Measurements from ENCODE around the gene DNM3.

Gene DNM3

GRCh38 chr1:172390683-172391551 lies 549.6 kb downstream of the DNM3 start:
- no peak overlapping the region for H3K4me3 ChIP-seq (ENCODE audit: low read depth, low read length)
- TF ChIP-seq CTCF (conservative IDR thresholded peaks at IDR 0.05; ENCODE audit: low read depth, low read length): no peak
- DNase-seq (ENCODE audit: low read depth): no peak

GRCh38 chr1:172391976-172392375 lies 550.7 kb downstream of the DNM3 start:
- no peak for TF ChIP-seq CTCF (conservative IDR thresholded peaks at IDR 0.05; ENCODE audit: low read depth, low read length)
- DNase-seq (ENCODE audit: low read depth): no peak
- no peak overlapping the region for H3K4me3 ChIP-seq (ENCODE audit: low read depth, low read length)

- H3K4me3 ChIP-seq (ENCODE audit: low read depth, low read length): no peak overlapping the region
- no peak for TF ChIP-seq CTCF (conservative IDR thresholded peaks at IDR 0.05; ENCODE audit: low read depth, low read length)
- DNase-seq (ENCODE audit: low read depth): no peak
Observed at GRCh38 chr1:172393354-172393753, 552.1 kb downstream of the DNM3 start.

- TF ChIP-seq CTCF (conservative IDR thresholded peaks at IDR 0.05; ENCODE audit: low read depth, low read length): no peak
- no peak overlapping the region for H3K4me3 ChIP-seq (ENCODE audit: low read depth, low read length)
- DNase-seq (ENCODE audit: low read depth): peak; percentile 50
Observed at GRCh38 chr1:172394141-172394751, 552.9 kb downstream of the DNM3 start.

- no peak for DNase-seq (ENCODE audit: low read depth)
- no peak overlapping the region for H3K4me3 ChIP-seq (ENCODE audit: low read depth, low read length)
- no peak for TF ChIP-seq CTCF (conservative IDR thresholded peaks at IDR 0.05; ENCODE audit: low read depth, low read length)
Observed at GRCh38 chr1:172394811-172395210, 553.5 kb downstream of the DNM3 start.

- no peak for TF ChIP-seq CTCF (conservative IDR thresholded peaks at IDR 0.05; ENCODE audit: low read depth, low read length)
- DNase-seq (ENCODE audit: low read depth): no peak
Observed at GRCh38 chr1:172395576-172395975, 554.3 kb downstream of the DNM3 start.

More at GRCh38 chr1:172395576-172395975, 554.3 kb downstream of the DNM3 start:
- H3K4me3 ChIP-seq (ENCODE audit: low read depth, low read length): no peak overlapping the region

All from choroid plexus epithelial cell (primary cell).